Activated CD8-positive, alpha-beta T cell treated with anti-CD3 and anti-CD28 coated beads for 36 hours (primary cell): ENCODE measurements around the gene HOXB9. TPM values are rescaled to one million over a fixed set of nuclear protein-coding genes. Genes with fewer than 3 reads are reported as not detected.
A peak's percentile ranks its signal among the peaks of the same experiment; 100 is the strongest.

Experiments used
- ATAC-seq: fragments of 200-7000 bp; cut with Tn5 transposase; one replicate; pipeline ENCODE4 v1.10.0; 2021; ENCODE audit warnings: mild to moderate bottlenecking, moderate library complexity
- CTCF ChIA-PET: fragments of 350-600 bp; sonication (Branson Sonifier 250); formaldehyde crosslinking; loops from one replicate; lab custom pipeline; 2021; ENCODE audit warnings: antibody characterized with exemption; lab: Charles Lee
- POLR2A ChIA-PET: fragments of 350-600 bp; sonication (Branson Sonifier 250); formaldehyde crosslinking; loops from one replicate; lab custom pipeline; 2021; ENCODE audit warnings: antibody characterized with exemption; lab: Charles Lee
- DNase-seq: peaks from one replicate; pipeline ENCODE4 v3.0.0-alpha.2; 2020
- H3K27ac Mint-ChIP-seq: one replicate; pipeline ENCODE4 v1.8.0; 2021; ENCODE audit warnings: mild to moderate bottlenecking, mixed read lengths
- H3K27me3 Mint-ChIP-seq: one replicate; pipeline ENCODE4 v1.8.0; 2021; ENCODE audit warnings: mixed read lengths
- H3K36me3 Mint-ChIP-seq: one replicate; pipeline ENCODE4 v1.8.0; 2021; ENCODE audit warnings: low read depth, mixed read lengths
- H3K4me1 Mint-ChIP-seq: one replicate; pipeline ENCODE4 v1.8.0; 2021; ENCODE audit warnings: low read depth, mixed read lengths
- H3K4me3 Mint-ChIP-seq: one replicate; pipeline ENCODE4 v1.8.0; 2021; ENCODE audit warnings: mild to moderate bottlenecking, moderate library complexity, mixed read lengths
- H3K9me3 Mint-ChIP-seq: one replicate; pipeline ENCODE4 v1.8.0; 2021; ENCODE audit warnings: mixed read lengths
- CTCF ChIP-seq: fragments of 200-600 bp; IDR thresholded peaks from one replicate; pipeline ENCODE4 v1.8.0; 2022; ENCODE audit warnings: antibody characterized with exemption, mild to moderate bottlenecking
- intact Hi-C: fragments of 100-400 bp; cut with micrococcal nuclease; formaldehyde crosslinking; loops from one replicate; pipeline ENCODE4 v1.10.0; 2022
- total RNA-seq, 2 experiments: library from RNA; stranded (reverse); gene quantifications; one replicate each; pipeline ENCODE4 v1.2.3, GENCODE V29; 2021

Gene HOXB9
- total RNA-seq, 2 experiments from 2014 or later: 6.9 to 7.0 TPM

GRCh38 chr17:48655913-48656312 is 29.8 kb upstream of the HOXB9 start:
- Mint-ChIP-seq H3K27ac (no peak overlapping the region), H3K4me3 (no peak overlapping the region), H3K36me3 (no peaks in the 10 kb centered on the region), H3K4me1 (peaks cover 4% of the 10 kb centered on the region), H3K27me3 (peaks cover 2% of the 10 kb centered on the region), H3K9me3 (no peaks in the 10 kb centered on the region)
- POLR2A ChIA-PET: no interaction called here
- ATAC-seq: no peak
- TF ChIP-seq CTCF: no peak
- CTCF ChIA-PET: interaction anchor here (1.2 to 1.9 kb wide), 4 partner anchors 15 to 432 kb away, joined by 3 to 15 read pairs (median 6); no protein-coding TSS in a partner anchor
- intact Hi-C loops: no loop called here
- DNase-seq: no peak

- H3K27ac Mint-ChIP-seq: no peak overlapping the region
Observed at GRCh38 chr17:48649741-48650140, 23.6 kb upstream of the HOXB9 start.

GRCh38 chr17:48647963-48648245 is 21.7 kb upstream of the HOXB9 start:
- intact Hi-C loops: no loop called here
- peaks cover 51% of the 10 kb centered on the region for H3K27me3 Mint-ChIP-seq
- peaks cover 17% of the 10 kb centered on the region for H3K4me1 Mint-ChIP-seq
- peak overlapping the region; percentile 67 for H3K4me3 Mint-ChIP-seq
- CTCF ChIA-PET: interaction anchor here (0.6 to 4.5 kb wide), 7 partner anchors 10 to 31 kb away, joined by 3 to 30 read pairs (median 4); no protein-coding TSS in a partner anchor
- DNase-seq (no peak), ATAC-seq (no peak)
- H3K27ac Mint-ChIP-seq: no peak overlapping the region
- no peaks in the 10 kb centered on the region for H3K36me3 Mint-ChIP-seq
- H3K9me3 Mint-ChIP-seq: no peaks in the 10 kb centered on the region
- POLR2A ChIA-PET: interaction anchor here (0.6 kb wide), 1 partner anchor 47 kb away, joined by 5 read pairs; no protein-coding TSS in a partner anchor
- TF ChIP-seq CTCF: no peak

More at GRCh38 chr17:48649741-48650140, 23.6 kb upstream of the HOXB9 start:
- DNase-seq: no peak
- no peak for TF ChIP-seq CTCF
- Mint-ChIP-seq H3K27me3 (peaks cover 35% of the 10 kb centered on the region), H3K9me3 (no peaks in the 10 kb centered on the region), H3K4me1 (peaks cover 17% of the 10 kb centered on the region), H3K36me3 (no peaks in the 10 kb centered on the region), H3K4me3 (no peak overlapping the region)
- ATAC-seq: no peak
- intact Hi-C loops: no loop called here
- CTCF ChIA-PET: interaction anchor here (1.2 to 4.5 kb wide), 3 partner anchors 14 to 29 kb away, joined by 4 to 30 read pairs (median 4); no protein-coding TSS in a partner anchor
- POLR2A ChIA-PET: interaction anchor here (0.6 kb wide), 1 partner anchor 731 kb away, joined by 3 read pairs; no protein-coding TSS in a partner anchor

- no peak for DNase-seq
- ChIA-PET CTCF (interaction anchor here (0.6 to 4.5 kb wide), 5 partner anchors 11 to 31 kb away, joined by 3 to 30 read pairs (median 4); no protein-coding TSS in a partner anchor), POLR2A (interaction anchor here (0.6 kb wide), 1 partner anchor 46 kb away, joined by 5 read pairs; no protein-coding TSS in a partner anchor)
- H3K4me3 Mint-ChIP-seq: peak overlapping the region; percentile 67
- peaks cover 57% of the 10 kb centered on the region for H3K27me3 Mint-ChIP-seq
- TF ChIP-seq CTCF: no peak
- H3K36me3 Mint-ChIP-seq: no peaks in the 10 kb centered on the region
- ATAC-seq: peak; percentile 18
- no peaks in the 10 kb centered on the region for H3K9me3 Mint-ChIP-seq
- peaks cover 17% of the 10 kb centered on the region for H3K4me1 Mint-ChIP-seq
- no peak overlapping the region for H3K27ac Mint-ChIP-seq
- intact Hi-C loops: no loop called here
Observed at GRCh38 chr17:48647103-48647962, 21.2 kb upstream of the HOXB9 start.
